Sigmoid colon (tissue), 7 donors: Measurements from ENCODE around the gene PRKN. TPM values are rescaled to one million over a fixed set of nuclear protein-coding genes. Genes with fewer than 3 reads are reported as not detected.

Experiments used
- DNase-seq: peaks from one replicate; pipeline ENCODE4 v3.0.0-alpha.2; 2019
- H3K27ac ChIP-seq, 4 donors: fragments of 200-600 bp; sonication (generic); one replicate each; pipeline ENCODE4 v1.5.1; 2016 to 2019; ENCODE audit warnings: mild to moderate bottlenecking in 1 of 4
- H3K27me3 ChIP-seq, 3 donors: fragments of 200-600 bp; sonication (generic); one replicate each; pipeline ENCODE4 v1.5.1; 2019; ENCODE audit warnings: mild to moderate bottlenecking in 1 of 3
- H3K36me3 ChIP-seq, 4 donors: fragments of 200-600 bp; sonication (generic); one replicate each; pipeline ENCODE4 v1.5.1; 2016 to 2019
- H3K4me1 ChIP-seq, 4 donors: fragments of 200-600 bp; sonication (generic); one replicate each; pipeline ENCODE4 v1.5.1; 2017 to 2019
- H3K4me3 ChIP-seq, 4 donors: fragments of 200-600 bp; sonication (generic); one replicate each; pipeline ENCODE4 v1.5.1; 2017 to 2019; ENCODE audit warnings: mild to moderate bottlenecking in 2 of 4, moderate library complexity in 1 of 4
- H3K9me3 ChIP-seq, 4 donors: fragments of 200-600 bp in 3 of 4; sonication (generic) in 3 of 4; one replicate each; pipeline versions ENCODE4 v1.5.1 to v1.6.1; 2013 to 2019
- CTCF ChIP-seq, 4 experiments: fragments of 450-650 bp in 3 of 4; fragments of 200-600 bp in 1 of 4; IDR thresholded peaks; one replicate each; pipeline ENCODE4 v1.5.1; 2016 to 2019; ENCODE audit warnings: antibody characterized with exemption in 4 of 4, mild to moderate bottlenecking in 3 of 4, moderate library complexity in 2 of 4
- EP300 ChIP-seq, 4 donors: sonication (generic); formaldehyde crosslinking; IDR thresholded peaks; one replicate each; pipeline ENCODE4 v1.6.1; 2017; ENCODE audit warnings: antibody characterized with exemption in 4 of 4
- POLR2A ChIP-seq, 2 donors: fragments of 450-650 bp; IDR thresholded peaks; one replicate each; pipeline ENCODE4 v1.6.1; 2016; ENCODE audit warnings: antibody characterized with exemption in 2 of 2, mild to moderate bottlenecking in 2 of 2, moderate library complexity in 2 of 2
- POLR2AphosphoS5 ChIP-seq, 4 donors: sonication (generic); formaldehyde crosslinking; IDR thresholded peaks; one replicate each; pipeline ENCODE4 v1.6.1; 2017; ENCODE audit warnings: antibody characterized with exemption in 4 of 4
- WGBS, 2 donors: extraction: QIAGEN DNeasy Blood & Tissue Kit; methylation state at CpG; one replicate each; pipeline ENCODE4 v1.1.7; 2013; 5-methylcytosine and 5-hydroxymethylcytosine counted together
- intact Hi-C: fragments of 100-400 bp; cut with DNase I; formaldehyde crosslinking; loops from one replicate; pipeline ENCODE4 v1.15.1; 2023
- polyA plus RNA-seq, 3 donors: library from polyadenylated mRNA; stranded (reverse); fragments of 200-250 nt; gene quantifications; one replicate each; pipeline ENCODE4 v1.2.3, GENCODE V29; 2013
- total RNA-seq, 4 donors: library from RNA; depleted of rRNA; stranded (reverse); fragments of >200 nt; gene quantifications; one replicate each; pipeline ENCODE4 v1.1.0, GENCODE V29; 2016
- donor health status: healthy with polysubstance abuse.
- donor health status: Bipolar disorder and iron deficiency.
- donor health status: healthy.

The PRKN gene
- total and polyA plus RNA-seq, 7 donors: 0.38 to 173 (median 9.7) TPM

- H3K4me1 ChIP-seq: no peaks in the 10 kb centered on the region
- no peaks in the 10 kb centered on the region for H3K27me3 ChIP-seq
- no peak for DNase-seq
- 36 to 57% methylated on average over 1 of the region's 1 CpG for WGBS, 2 donors
- no peaks in the 10 kb centered on the region for H3K36me3 ChIP-seq
- H3K4me3 ChIP-seq: no peak overlapping the region
- TF ChIP-seq POLR2AphosphoS5 (IDR thresholded peaks at IDR 0.05) (no peak), CTCF (IDR thresholded peaks at IDR 0.05) (no peak), EP300 (IDR thresholded peaks at IDR 0.05) (no peak), POLR2A (IDR thresholded peaks at IDR 0.05) (no peak)
- H3K27ac ChIP-seq: no peak overlapping the region
- intact Hi-C loops: no loop called here
- H3K9me3 ChIP-seq: no peaks in the 10 kb centered on the region
Measured at GRCh38 chr6:162736961-162737360, 9.4 kb upstream of the PRKN start.

GRCh38 chr6:162733489-162733888 lies 5.9 kb upstream of the PRKN start:
- Histone ChIP-seq H3K4me1 (peaks cover 0 to 2% (median under 1%) of the 10 kb centered on the region in 4 donors), H3K9me3 (no peaks in the 10 kb centered on the region), H3K36me3 (no peaks in the 10 kb centered on the region), H3K4me3 (no peak overlapping the region), H3K27ac (no peak overlapping the region), H3K27me3 (no peaks in the 10 kb centered on the region)
- TF ChIP-seq POLR2AphosphoS5 (IDR thresholded peaks at IDR 0.05) (no peak), EP300 (IDR thresholded peaks at IDR 0.05) (no peak), POLR2A (IDR thresholded peaks at IDR 0.05) (no peak)
- WGBS, 2 donors: 73 to 74% methylated on average over 4 of the region's 4 CpGs
- no peak for DNase-seq
- intact Hi-C loops: no loop called here

- DNase-seq: no peak
- intact Hi-C loops: no loop called here
- Histone ChIP-seq H3K9me3 (no peaks in the 10 kb centered on the region), H3K27ac (no peak overlapping the region), H3K27me3 (no peaks in the 10 kb centered on the region), H3K36me3 (no peaks in the 10 kb centered on the region), H3K4me3 (no peak overlapping the region), H3K4me1 (peaks cover 0 to 20% (median 12%) of the 10 kb centered on the region in 4 donors)
- WGBS, 2 donors: 99% methylated on average over 1 of the region's 1 CpG
- TF ChIP-seq EP300 (IDR thresholded peaks at IDR 0.05) (no peak), POLR2AphosphoS5 (IDR thresholded peaks at IDR 0.05) (no peak), CTCF (IDR thresholded peaks at IDR 0.05) (no peak), POLR2A (IDR thresholded peaks at IDR 0.05) (no peak)
Measured at GRCh38 chr6:162730502-162730901, 2.9 kb upstream of the PRKN start.

GRCh38 chr6:162728706-162729105 lies 1.1 kb upstream of the PRKN start:
- Histone ChIP-seq H3K4me3 (no peak overlapping the region), H3K27me3 (no peaks in the 10 kb centered on the region), H3K9me3 (no peaks in the 10 kb centered on the region), H3K36me3 (no peaks in the 10 kb centered on the region), H3K27ac (peak overlapping the region; percentile 79 to 93 (median 87)), H3K4me1 (peaks cover 0 to 20% (median 12%) of the 10 kb centered on the region in 4 donors)
- DNase-seq: no peak
- intact Hi-C loops: loop anchor here (5.0 kb wide), 1 partner anchor 684 kb away; the partner anchor contains the start of gene QKI
- TF ChIP-seq CTCF (IDR thresholded peaks at IDR 0.05) (no peak), POLR2A (IDR thresholded peaks at IDR 0.05) (no peak), EP300 (IDR thresholded peaks at IDR 0.05) (no peak)
- WGBS, 2 donors: 76 to 92% methylated on average over 1 of the region's 1 CpG

GRCh38 chr6:162728197-162728596 lies 631 bp upstream of the PRKN start:
- Histone ChIP-seq H3K4me3 (peak overlapping the region; percentile 71 to 99 (median 98)), H3K27ac (peak overlapping the region; percentile 79 to 93 (median 87)), H3K27me3 (no peaks in the 10 kb centered on the region), H3K9me3 (no peaks in the 10 kb centered on the region), H3K36me3 (no peaks in the 10 kb centered on the region), H3K4me1 (peaks cover 0 to 20% (median 12%) of the 10 kb centered on the region in 4 donors)
- no peak for TF ChIP-seq CTCF (IDR thresholded peaks at IDR 0.05)
- TF ChIP-seq POLR2AphosphoS5 (IDR thresholded peaks at IDR 0.05): no peak
- no peak for TF ChIP-seq EP300 (IDR thresholded peaks at IDR 0.05)
- TF ChIP-seq POLR2A (IDR thresholded peaks at IDR 0.05): no peak
- no peak for DNase-seq
- WGBS, 2 donors: 25 to 51% methylated on average over 7 of the region's 7 CpGs
- intact Hi-C loops: loop anchor here (5.0 kb wide), 1 partner anchor 684 kb away; the partner anchor contains the start of gene QKI
